ENCODE results near the gene DAPK2.

DAPK2 gene

DNA sequence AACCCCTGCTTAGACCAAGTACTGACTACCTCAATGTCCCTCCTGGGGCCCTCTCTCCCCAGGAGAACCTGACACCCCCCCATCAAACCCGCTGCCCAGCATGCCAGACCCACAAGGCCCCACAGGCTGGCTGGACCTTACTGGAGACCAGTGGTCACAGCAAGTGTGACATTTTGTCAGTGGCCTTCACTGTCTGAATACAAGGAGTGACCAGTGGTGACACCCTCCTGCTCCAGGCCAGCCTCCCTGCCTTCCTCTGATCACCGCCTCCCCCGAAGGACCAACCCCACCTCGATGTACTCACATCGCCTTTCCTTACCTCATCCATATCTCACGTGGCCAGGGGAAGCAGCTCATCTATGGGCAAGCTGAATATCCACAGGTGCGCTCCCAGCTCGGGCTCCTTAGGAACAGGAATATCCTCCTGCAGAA is 150.5 kb downstream of the DAPK2 start:
- DNase-seq (ENCODE audit: low read depth, low spot score) = no peak

DNA sequence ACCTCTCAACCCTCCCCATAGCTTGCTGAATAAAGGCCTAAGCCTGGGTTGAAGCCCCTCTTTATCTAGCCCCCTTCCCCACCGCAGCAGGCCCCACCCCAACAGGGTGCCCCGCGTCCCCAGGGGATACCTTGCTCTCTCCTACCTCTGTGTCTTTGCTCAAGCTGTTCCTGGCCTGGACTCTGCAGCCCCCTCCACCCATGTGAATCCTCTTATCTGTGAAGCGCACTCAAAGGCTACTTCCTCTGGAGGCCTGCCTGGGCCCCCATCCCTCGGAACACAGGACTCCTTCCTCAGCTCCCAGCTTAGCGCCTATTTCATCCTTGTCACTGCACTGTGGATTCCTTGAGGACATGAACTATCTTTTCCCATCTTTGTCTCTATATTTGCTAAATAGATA is 151.1 kb downstream of the DAPK2 start:
- DNase-seq (ENCODE audit: low read depth, low spot score) = no peak

DNA sequence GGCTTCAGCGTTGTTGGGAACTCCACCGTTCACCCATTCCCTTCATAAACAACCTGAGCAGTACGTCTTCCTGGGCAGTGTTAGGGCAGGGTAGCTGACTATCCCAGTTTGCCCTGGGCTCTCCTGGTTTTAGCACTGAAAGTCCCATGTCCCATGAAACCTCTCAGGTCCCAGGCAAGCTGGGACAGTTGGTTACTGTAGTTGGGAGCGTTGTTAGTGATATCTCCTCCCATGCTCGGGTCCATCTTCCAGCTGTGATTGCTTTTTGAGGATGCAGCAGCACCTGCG is 151.7 kb downstream of the DAPK2 start:
- DNase-seq (ENCODE audit: low read depth, low spot score) = no peak

DNA sequence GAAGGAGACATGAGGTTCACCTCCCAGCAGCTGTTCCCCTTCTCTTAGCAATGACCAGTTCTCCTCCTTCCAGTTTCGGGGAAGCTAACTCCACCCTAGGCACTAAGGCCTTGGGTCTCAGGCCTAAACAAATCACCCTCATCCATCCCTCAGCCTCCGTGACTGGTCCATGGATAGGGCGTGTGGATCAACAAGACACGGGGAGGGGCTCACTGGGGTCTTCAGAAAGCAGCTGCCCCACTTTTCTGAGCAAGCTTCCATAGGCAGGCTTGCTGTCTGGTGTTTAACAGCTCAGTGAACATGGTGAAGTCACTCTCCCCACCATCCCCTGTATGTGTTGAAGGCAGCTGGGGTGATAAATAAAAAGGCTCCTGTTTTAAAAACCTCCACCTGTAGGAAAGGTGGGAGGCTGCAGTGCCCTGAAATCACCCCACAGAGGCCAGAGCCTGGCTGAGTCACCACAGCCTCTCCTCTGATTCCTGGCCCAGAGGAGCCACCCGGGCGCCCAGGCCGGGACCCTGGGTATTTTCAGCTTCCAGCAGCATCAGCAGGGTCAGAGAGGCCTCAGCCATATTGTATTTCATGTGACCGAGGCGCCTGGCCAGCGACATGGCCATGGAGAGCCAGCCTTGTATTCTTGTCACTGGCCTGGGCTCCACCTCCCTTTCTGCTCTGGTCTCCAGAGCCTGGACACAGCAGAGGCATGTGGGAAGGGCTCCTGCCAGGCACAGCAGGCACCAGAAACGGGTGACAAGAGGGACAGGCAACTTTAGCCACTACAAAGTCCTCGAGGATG is 152.2 kb downstream of the DAPK2 start:
- no peak for DNase-seq (ENCODE audit: low read depth, low spot score)

- no peak for DNase-seq (ENCODE audit: low read depth, low spot score)
Observed at GRCh38 chr15:63892794-63893441, 153.4 kb downstream of the DAPK2 start.

DNA sequence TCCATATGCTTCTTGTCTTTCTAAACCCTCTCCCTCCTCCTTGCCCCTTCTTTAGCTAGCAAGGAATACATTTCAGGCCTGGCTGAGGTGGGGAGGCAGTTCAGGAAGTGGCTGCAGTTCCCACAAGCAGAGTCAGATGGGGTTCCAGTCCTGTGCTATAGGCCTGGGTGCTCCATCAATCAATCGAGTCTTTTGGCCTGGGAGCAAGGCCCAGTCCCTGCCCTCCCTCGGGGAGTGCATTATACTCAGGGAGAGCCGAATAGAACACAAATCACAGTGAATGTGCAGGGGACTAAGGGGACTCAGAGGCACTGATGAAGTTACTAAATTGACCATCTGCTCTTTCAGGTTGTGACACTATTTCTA is 154.5 kb downstream of the DAPK2 start:
- no peak for DNase-seq (ENCODE audit: low read depth, low spot score)

- peak; percentile 85 for DNase-seq (ENCODE audit: low read depth, low spot score)
Observed at GRCh38 chr15:63891079-63891767, 155.1 kb downstream of the DAPK2 start.

DNA sequence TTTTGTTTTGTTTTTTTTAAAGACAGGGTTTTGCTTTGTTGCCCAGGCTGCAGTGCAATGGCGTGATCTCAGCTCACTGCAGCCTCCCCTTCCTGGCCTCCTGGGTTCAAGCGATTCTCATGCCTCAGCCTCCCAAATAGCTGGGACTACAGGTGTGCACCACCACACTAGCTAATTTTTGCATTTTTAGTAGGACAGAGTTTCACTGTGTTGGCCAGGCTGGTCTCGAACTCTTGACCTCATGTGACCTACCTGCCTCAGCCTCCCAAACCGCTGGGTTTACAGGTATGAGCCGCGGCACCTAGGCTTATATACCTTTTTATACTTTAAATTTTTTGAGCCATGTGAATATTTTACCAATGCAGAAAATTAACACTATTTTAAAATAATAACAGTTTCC is 155.7 kb downstream of the DAPK2 start:
- DNase-seq (ENCODE audit: low read depth, low spot score) = no peak

DNA sequence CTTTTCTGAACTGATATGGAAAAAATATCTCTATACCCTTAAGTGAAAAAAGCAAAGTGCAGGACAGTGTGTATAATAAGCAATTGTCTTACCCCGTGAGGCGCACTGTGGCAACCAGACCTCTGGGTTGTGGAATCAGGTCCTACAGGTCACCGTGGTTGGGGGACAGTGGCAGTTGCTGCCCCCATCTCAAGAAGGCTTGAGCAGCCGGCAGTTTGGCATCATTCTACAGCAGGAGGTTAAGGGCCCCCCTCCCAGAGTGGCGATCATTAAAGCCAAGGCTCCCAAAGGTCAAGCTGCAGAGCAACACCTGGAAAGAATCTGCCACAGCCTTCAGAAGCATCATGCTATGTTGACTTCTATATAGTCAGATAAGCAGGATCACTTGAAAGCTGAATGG is 156.5 kb downstream of the DAPK2 start:
- no peak for DNase-seq (ENCODE audit: low read depth, low spot score)

DNA sequence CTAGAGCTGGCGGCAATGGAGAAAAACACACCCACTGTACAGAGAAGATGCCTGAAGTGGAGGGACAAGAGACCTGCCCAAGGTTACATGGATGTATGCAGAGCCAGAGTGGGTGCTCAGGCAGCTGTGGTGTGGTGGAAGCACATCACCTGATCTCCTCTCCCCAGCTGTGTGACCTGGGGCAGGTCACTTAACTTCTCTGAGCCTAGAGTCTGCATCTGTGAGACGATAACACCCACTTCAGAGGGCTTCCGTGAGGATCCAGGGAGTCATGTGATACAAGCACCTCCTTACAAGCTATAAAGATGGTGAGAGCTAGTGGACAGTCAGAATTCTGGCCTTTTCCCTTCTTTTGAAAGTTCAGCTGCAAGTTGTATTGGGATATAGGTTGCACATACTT is 157.5 kb downstream of the DAPK2 start:
- no peak for DNase-seq (ENCODE audit: low read depth, low spot score)

- DNase-seq (ENCODE audit: low read depth, low spot score) = no peak
Observed at GRCh38 chr15:63888146-63888545, 158.1 kb downstream of the DAPK2 start.

DNA sequence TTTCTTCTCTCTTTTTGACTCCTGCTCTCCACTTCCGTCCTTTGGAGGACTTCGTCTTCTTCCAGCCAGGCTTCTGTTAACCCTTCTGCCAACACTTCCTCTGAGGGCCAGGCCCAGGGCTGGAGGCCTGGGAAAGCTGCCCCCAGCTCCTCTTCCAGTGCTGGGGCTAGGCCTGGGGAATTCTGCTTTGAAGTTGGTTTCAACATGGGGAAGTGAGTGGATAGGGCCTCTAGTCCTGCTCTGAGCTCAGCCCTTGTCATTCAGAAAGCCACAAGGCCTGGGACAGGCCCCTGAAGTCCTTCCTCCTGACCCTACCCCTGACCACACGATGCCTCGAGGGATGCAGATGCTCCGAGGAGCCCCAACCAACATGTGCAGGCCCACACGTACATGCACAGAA is 158.7 kb downstream of the DAPK2 start:
- no peak for DNase-seq (ENCODE audit: low read depth, low spot score)

GRCh38 chr15:63884953-63885352 is 161.3 kb downstream of the DAPK2 start:
- DNase-seq (ENCODE audit: low read depth, low spot score) = no peak

DNA sequence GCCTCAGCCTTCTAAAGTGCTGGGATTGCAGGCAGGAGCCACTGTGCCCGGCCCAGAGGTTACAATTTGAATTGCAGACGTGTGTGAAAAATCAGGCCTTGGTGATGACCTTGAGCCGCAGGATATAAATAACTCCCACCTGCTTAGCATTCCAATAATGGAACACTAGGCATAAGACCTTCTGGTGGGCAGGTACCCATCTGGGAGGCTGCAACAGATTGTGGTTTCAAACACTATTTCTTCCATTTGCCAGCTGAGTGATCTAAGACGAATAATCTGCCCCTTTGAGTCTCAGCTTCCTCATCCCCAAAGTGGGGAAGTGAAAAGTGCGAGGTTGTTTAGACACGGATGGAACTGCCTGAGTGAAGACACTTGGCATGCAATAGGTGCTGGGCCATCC is 164.9 kb downstream of the DAPK2 start:
- DNase-seq (ENCODE audit: low read depth, low spot score) = no peak

DNA sequence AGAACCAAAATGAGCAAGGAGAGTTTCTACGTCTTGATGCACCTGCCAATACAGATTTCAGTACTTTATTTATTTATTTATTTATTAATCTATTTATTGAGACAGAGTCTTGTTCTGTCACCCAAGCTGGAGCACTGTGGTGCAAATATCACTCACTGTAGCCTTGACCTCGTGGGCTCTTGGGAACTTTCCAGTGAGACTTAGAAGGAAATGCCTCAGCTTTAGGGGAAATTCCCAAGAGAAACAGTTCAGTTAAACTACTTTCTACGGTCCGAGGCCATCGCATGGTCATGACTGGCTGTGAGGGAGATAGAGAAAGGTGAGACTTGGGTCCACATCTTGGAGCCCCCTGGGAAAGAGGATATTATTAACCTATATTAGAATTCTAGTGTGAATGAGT is 165.5 kb downstream of the DAPK2 start:
- no peak for DNase-seq (ENCODE audit: low read depth, low spot score)

- DNase-seq (ENCODE audit: low read depth, low spot score) = no peak
Observed at GRCh38 chr15:63879995-63880394, 166.3 kb downstream of the DAPK2 start.

DNA sequence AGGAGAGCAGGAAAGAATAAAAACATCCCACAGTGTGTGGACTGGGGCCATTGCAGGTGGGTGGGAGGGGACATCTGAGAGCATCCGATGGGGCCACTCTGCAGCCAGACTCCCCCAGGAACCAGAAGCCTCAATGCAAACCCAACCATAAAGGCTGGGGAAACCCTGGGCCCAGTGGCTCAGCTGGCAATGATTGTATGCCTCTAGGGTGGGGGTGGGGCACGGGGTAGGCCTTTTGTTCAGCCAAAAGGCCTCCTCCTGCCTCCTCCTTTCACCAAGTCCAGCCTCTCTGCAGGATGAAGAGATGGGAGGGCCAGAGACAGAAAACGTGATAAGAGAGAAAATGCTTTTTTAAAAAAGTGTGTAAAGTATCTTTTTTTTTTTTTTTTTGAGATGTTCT is 167.1 kb downstream of the DAPK2 start:
- DNase-seq (ENCODE audit: low read depth, low spot score) = no peak

- no peak for DNase-seq (ENCODE audit: low read depth, low spot score)
Observed at GRCh38 chr15:63877713-63878271, 168.5 kb downstream of the DAPK2 start.

DNA sequence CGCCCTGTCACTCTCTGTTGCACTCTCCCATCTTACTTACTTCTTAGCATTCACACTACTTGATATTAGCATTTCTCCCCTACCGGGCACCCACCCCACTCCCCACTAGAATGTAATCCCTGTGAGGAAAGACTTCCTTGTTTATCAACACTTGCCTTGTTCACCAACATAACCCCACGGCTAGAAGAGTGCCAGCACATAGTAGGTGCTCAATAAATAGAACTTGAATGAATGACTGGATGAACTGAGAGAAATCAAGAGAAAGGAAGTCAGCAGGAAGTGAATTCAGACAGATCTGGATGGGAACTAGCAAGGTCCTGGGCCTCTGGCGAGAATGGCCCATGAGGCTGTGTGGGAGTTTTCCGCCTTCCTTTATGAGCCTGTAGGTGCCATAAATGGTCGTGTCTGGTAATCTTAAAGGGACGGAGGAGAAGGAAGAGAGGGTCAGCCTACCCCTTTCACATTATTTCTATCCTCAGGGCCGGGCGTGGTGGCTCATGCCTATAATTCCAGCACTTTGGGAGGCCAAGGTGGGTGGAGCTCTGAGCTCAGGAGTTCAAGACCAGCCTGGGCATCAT is 170.1 kb downstream of the DAPK2 start:
- no peak for DNase-seq (ENCODE audit: low read depth, low spot score)

GRCh38 chr15:63874616-63875015 is 171.7 kb downstream of the DAPK2 start:
- no peak for DNase-seq (ENCODE audit: low read depth, low spot score)

- DNase-seq (ENCODE audit: low read depth, low spot score) = peak; percentile 29
Observed at GRCh38 chr15:63872759-63873510, 173.3 kb downstream of the DAPK2 start.
